ENCODE measurements around the gene PTPRE.
A peak's percentile ranks its signal among the peaks of the same experiment; 100 is the strongest.

The PTPRE gene

DNA sequence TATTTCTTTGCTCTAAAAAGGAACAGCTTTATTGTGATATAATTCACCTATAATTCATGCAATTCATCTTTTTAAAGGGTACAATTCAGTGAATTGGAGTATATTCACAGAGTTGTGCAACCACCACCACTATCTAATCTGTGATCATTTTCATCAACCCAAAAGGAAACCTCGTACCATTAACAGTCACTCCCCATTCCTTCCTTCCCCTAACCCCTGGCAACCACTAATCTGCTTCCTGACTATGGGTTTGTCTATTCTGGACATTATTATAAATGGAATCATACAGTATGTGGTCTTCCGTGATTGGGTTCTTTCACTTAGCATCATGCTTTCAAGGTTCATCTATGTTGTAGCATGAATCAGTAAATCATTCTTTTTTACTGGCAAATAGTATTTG, 167.0 kb downstream of the PTPRE start (continued):
- TF ChIP-seq, protein P1, sequence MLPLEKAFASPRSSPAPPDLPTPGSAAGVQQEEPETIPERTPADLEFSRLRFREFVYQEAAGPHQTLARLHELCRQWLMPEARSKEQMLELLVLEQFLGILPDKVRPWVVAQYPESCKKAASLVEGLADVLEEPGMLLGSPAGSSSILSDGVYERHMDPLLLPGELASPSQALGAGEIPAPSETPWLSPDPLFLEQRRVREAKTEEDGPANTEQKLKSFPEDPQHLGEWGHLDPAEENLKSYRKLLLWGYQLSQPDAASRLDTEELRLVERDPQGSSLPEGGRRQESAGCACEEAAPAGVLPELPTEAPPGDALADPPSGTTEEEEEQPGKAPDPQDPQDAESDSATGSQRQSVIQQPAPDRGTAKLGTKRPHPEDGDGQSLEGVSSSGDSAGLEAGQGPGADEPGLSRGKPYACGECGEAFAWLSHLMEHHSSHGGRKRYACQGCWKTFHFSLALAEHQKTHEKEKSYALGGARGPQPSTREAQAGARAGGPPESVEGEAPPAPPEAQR (tag by site-specific recombination; IDR thresholded peaks at IDR 0.05): no peak
- TF ChIP-seq ZNF112 (tag by site-specific recombination; IDR thresholded peaks at IDR 0.05): no peak
- no peak for TF ChIP-seq ZEB2 (tag by site-specific recombination; IDR thresholded peaks at IDR 0.05)
- TF ChIP-seq, protein P2, sequence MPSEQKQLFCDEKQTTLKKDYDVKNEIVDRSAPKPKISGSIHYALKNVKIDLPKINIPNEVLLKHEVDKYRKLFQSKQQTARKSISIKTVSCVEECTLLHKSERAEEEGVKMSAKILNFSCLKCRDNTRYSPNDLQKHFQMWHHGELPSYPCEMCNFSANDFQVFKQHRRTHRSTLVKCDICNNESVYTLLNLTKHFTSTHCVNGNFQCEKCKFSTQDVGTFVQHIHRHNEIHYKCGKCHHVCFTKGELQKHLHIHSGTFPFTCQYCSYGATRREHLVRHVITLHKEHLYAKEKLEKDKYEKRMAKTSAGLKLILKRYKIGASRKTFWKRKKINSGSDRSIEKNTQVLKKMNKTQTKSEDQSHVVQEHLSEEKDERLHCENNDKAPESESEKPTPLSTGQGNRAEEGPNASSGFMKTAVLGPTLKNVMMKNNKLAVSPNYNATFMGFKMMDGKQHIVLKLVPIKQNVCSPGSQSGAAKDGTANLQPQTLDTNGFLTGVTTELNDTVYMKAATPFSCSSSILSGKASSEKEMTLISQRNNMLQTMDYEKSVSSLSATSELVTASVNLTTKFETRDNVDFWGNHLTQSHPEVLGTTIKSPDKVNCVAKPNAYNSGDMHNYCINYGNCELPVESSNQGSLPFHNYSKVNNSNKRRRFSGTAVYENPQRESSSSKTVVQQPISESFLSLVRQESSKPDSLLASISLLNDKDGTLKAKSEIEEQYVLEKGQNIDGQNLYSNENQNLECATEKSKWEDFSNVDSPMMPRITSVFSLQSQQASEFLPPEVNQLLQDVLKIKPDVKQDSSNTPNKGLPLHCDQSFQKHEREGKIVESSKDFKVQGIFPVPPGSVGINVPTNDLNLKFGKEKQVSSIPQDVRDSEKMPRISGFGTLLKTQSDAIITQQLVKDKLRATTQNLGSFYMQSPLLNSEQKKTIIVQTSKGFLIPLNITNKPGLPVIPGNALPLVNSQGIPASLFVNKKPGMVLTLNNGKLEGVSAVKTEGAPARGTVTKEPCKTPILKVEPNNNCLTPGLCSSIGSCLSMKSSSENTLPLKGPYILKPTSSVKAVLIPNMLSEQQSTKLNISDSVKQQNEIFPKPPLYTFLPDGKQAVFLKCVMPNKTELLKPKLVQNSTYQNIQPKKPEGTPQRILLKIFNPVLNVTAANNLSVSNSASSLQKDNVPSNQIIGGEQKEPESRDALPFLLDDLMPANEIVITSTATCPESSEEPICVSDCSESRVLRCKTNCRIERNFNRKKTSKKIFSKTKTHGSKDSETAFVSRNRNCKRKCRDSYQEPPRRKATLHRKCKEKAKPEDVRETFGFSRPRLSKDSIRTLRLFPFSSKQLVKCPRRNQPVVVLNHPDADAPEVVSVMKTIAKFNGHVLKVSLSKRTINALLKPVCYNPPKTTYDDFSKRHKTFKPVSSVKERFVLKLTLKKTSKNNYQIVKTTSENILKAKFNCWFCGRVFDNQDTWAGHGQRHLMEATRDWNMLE (tag by site-specific recombination; conservative IDR thresholded peaks at IDR 0.05; ENCODE audit: low read depth): no peak
- TF ChIP-seq SP2 (tag by site-specific recombination; IDR thresholded peaks at IDR 0.05): no peak

DNA sequence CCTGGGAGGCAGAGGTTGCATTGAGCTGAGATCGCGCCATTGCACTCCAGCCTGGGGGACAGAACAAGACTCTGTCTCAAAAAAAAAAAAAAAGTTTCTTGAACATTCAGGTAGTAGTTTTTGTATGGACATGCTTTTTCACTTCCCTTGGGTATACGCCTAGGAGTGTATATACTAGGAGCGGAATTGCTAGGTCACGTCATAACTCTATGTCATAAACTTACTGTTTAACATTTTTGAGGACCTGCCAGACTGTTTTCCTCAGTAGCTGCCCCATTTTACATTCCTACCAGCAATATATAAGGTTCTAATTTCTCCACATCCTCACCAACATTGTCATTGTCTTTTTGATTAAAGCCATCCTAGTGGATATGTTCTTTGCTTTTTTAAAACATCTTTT, 167.7 kb downstream of the PTPRE start:
- Histone ChIP-seq H3K9me3 (ENCODE audit: control insufficient read depth, insufficient read depth, low read depth, low read length) (no peaks in the 10 kb centered on the region), H3K27ac (ENCODE audit: extremely low read depth, low read depth, low read length) (no peak overlapping the region), H3K36me3 (ENCODE audit: control insufficient read depth in 2 of 2, insufficient read depth in 1 of 2, low read length in 2 of 2) (peaks cover 0 to 59% of the 10 kb centered on the region in 2 experiments; a peak in 2 of 3 replicates), H3K4me1 (ENCODE audit: control insufficient read depth, insufficient read depth, low read length) (no peaks in the 10 kb centered on the region), H3K4me3 (ENCODE audit: low read depth, low read length) (no peak overlapping the region)
- ChIA-PET CTCF (interaction anchor here (0.6 to 3.4 kb wide), 5 partner anchors 39 to 1194 kb away, joined by 3 to 12 read pairs (median 3); no protein-coding TSS in a partner anchor), POLR2A (no interaction called here)
- TF ChIP-seq, protein P3, sequence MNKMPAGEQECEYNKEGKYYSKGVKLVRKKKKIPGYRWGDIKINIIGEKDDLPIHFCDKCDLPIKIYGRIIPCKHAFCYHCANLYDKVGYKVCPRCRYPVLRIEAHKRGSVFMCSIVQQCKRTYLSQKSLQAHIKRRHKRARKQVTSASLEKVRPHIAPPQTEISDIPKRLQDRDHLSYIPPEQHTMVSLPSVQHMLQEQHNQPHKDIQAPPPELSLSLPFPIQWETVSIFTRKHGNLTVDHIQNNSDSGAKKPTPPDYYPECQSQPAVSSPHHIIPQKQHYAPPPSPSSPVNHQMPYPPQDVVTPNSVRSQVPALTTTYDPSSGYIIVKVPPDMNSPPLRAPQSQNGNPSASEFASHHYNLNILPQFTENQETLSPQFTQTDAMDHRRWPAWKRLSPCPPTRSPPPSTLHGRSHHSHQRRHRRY (tag by site-specific recombination; IDR thresholded peaks at IDR 0.05): no peak
- TF ChIP-seq, protein P4, sequence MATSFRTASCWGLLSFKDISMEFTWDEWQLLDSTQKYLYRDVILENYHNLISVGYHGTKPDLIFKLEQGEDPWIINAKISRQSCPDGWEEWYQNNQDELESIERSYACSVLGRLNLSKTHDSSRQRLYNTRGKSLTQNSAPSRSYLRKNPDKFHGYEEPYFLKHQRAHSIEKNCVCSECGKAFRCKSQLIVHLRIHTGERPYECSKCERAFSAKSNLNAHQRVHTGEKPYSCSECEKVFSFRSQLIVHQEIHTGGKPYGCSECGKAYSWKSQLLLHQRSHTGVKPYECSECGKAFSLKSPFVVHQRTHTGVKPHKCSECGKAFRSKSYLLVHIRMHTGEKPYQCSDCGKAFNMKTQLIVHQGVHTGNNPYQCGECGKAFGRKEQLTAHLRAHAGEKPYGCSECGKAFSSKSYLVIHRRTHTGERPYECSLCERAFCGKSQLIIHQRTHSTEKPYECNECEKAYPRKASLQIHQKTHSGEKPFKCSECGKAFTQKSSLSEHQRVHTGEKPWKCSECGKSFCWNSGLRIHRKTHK (tag by site-specific recombination; IDR thresholded peaks at IDR 0.05): no peak
- TF ChIP-seq ZNF140 (tag by site-specific recombination; IDR thresholded peaks at IDR 0.05): peak; percentile 98
- no peak for TF ChIP-seq ZNF366 (tag by site-specific recombination; conservative IDR thresholded peaks at IDR 0.05)
- TF ChIP-seq KLF7 (tag by site-specific recombination; IDR thresholded peaks at IDR 0.05; ENCODE audit: borderline replicate concordance): no peak
- TF ChIP-seq, protein P5, sequence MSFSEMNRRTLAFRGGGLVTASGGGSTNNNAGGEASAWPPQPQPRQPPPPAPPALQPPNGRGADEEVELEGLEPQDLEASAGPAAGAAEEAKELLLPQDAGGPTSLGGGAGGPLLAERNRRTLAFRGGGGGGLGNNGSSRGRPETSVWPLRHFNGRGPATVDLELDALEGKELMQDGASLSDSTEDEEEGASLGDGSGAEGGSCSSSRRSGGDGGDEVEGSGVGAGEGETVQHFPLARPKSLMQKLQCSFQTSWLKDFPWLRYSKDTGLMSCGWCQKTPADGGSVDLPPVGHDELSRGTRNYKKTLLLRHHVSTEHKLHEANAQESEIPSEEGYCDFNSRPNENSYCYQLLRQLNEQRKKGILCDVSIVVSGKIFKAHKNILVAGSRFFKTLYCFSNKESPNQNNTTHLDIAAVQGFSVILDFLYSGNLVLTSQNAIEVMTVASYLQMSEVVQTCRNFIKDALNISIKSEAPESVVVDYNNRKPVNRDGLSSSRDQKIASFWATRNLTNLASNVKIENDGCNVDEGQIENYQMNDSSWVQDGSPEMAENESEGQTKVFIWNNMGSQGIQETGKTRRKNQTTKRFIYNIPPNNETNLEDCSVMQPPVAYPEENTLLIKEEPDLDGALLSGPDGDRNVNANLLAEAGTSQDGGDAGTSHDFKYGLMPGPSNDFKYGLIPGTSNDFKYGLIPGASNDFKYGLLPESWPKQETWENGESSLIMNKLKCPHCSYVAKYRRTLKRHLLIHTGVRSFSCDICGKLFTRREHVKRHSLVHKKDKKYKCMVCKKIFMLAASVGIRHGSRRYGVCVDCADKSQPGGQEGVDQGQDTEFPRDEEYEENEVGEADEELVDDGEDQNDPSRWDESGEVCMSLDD (tag by site-specific recombination; IDR thresholded peaks at IDR 0.05): no peak
